SU-DHL-6 (cell line): Measurements from ENCODE around the gene IFI27.

Experiments used
- CTCF ChIP-seq: fragments of 200-600 bp; sonication (generic); IDR thresholded peaks from one replicate; pipeline ENCODE4 v1.5.1; 2017; ENCODE audit warnings: antibody characterized with exemption, mild to moderate bottlenecking, low read length, moderate library complexity; ENCODE audit not compliant: insufficient read depth, poor library complexity, severe bottlenecking
- EZH2phosphoT487 ChIP-seq: fragments of 200-600 bp; sonication (generic), shearing (Covaris generic); conservative IDR thresholded peaks from 2 replicates; pipeline ENCODE4 v1.6.1; 2018; ENCODE audit warnings: mild to moderate bottlenecking, antibody characterized with exemption, low read length, moderate library complexity, mixed read lengths

GRCh38 chr14:94161058-94161457 is 50.5 kb downstream of the IFI27 start:
- TF ChIP-seq CTCF (no peak), EZH2phosphoT487 (no peak)
